Fibroblast of villous mesenchyme (primary cell): ENCODE measurements around the gene UCHL5. TPM values are rescaled to one million over a fixed set of nuclear protein-coding genes. Genes with fewer than 3 reads are reported as not detected.
"Not testable (repeated sequence)": the region's sequence is repeated elsewhere in the genome, so short reads cannot be mapped to it uniquely, and the experiment has no call there.

ENCODE experiments used
- DNase-seq: peaks from one replicate; pipeline ENCODE4 v3.0.0-alpha.2; 2010; ENCODE audit warnings: low read depth
- H3K4me3 ChIP-seq: 2 replicates; pipeline ENCODE4 v1.5.1; 2011; ENCODE audit warnings: low read depth, mild to moderate bottlenecking, low read length
- total RNA-seq: library from RNA; depleted of rRNA; stranded (reverse); fragments of >200 nt; gene quantifications from 2 replicates; pipeline ENCODE4 v1.2.3, GENCODE V29; 2012
- TF ChIP-seq, protein P1 (sequence below): IDR thresholded peaks from 2 replicates; pipeline ENCODE4 v1.5.1; 2012; ENCODE audit warnings: low read depth, mild to moderate bottlenecking, low read length; ENCODE audit not compliant: insufficient read depth

The UCHL5 gene
- total RNA-seq, 1 donor = 25.5 TPM

DNA sequence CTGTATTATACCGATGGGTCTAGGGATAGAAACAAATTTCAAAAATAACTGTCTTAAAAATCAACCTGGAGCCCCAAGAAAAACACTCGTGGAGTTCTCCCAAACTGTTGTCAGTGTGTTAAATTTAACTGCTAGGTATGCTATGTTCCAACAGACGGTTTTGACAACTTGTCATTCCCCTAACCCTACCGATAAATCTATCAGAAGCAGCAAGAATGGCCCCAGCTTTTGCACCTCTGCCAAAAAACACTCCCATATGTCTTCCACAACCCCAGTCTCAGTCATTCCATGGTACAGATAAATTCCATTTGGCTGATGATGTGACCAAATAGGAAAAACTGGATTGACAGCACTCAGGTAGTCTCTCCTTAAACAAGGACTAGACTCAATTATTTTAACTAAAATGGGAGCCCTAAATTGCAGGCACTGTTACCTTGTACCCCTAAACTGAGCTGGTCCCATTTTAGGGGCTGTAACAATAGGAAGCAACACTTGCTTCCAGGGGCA lies 4.9 kb downstream of the UCHL5 start:
- TF ChIP-seq, protein P1, sequence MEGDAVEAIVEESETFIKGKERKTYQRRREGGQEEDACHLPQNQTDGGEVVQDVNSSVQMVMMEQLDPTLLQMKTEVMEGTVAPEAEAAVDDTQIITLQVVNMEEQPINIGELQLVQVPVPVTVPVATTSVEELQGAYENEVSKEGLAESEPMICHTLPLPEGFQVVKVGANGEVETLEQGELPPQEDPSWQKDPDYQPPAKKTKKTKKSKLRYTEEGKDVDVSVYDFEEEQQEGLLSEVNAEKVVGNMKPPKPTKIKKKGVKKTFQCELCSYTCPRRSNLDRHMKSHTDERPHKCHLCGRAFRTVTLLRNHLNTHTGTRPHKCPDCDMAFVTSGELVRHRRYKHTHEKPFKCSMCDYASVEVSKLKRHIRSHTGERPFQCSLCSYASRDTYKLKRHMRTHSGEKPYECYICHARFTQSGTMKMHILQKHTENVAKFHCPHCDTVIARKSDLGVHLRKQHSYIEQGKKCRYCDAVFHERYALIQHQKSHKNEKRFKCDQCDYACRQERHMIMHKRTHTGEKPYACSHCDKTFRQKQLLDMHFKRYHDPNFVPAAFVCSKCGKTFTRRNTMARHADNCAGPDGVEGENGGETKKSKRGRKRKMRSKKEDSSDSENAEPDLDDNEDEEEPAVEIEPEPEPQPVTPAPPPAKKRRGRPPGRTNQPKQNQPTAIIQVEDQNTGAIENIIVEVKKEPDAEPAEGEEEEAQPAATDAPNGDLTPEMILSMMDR = no peak
- DNase-seq = no peak
- H3K4me3 ChIP-seq = no peak overlapping the region

DNA sequence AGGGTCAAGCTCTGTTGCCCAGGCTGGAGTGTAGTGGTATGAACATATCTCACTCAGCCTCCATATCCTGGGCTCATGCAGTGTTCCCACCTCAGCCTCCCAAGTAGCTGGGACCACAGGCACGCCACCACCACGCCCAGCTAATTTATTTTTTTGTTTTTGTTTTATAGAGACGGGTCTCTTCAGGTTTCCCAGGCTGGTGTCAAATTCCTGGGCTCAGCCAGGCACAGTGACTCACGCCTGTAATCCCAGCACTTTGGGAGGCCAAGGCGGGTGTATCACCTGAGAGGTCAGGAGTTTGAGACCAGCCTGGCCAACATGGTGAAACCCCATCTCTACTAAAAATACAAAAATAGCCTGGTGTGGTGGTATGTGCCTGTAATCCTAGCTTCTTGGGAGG lies 10.2 kb downstream of the UCHL5 start:
- not testable (repeated sequence) for DNase-seq

DNA sequence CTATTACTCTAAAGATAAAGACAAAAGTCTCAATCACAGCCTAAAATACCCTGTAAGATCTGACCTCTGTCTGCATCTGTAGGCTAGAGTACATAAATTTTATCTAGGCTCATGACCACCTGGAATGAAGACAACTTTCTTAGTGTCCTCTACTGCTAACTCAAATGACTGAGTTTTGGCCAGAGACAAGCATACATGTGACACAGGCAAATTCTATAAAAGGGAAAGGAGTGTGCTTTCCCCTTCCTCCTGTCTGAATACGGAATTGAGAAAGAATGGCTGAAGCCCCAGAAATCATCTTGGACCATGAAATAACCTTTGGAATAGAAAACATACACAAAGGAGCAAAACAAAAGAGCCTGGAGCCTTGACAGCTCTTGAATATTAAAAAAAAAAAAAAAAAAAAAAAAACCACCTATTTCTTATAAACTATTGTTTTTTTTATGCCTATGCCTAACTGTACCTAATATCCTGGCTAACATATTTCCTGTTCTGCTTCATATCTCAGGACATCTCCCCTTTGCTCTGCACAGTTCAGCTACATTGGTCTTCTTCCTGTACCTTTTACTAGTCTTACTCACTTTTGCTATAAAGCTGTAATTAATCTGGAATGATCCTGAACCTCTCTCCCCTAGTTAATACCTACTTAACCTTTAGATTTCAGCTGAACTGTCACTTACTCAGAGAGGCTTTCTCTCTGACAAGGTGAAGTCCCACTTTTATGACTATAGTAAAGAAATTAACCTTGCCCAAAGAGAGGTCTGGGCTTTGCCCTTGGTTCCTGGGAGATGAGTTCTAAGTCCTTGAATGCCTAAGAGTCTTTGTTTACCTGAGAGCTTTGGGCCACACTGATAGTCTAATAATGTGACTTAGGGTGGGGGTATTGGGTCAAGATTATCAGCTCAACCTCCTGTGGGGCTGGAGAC lies 16.1 kb downstream of the UCHL5 start:
- TF ChIP-seq, protein P1 = no peak
- no peak for DNase-seq
- no peak overlapping the region for H3K4me3 ChIP-seq

More for the DNA sequence above, 10.2 kb downstream of the UCHL5 start:
- not testable (repeated sequence) for H3K4me3 ChIP-seq

DNA sequence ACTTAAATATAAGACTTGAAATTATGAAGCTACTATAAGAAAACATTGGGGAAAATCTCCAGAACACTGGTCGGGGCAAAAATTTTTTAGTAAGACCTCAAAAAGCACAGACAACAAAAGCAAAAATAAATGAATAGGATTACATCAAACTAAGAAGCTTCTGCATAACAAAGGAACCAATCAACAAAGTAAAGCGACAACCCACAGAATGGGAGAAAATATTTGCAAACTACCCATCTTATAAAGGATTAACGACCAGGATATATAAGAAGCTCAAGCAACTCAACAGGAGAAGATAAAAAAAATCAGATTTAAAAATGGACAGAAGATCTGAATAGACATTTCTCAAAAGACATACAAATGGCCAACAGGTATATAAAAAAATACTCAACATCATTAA lies 19.1 kb downstream of the UCHL5 start:
- TF ChIP-seq, protein P1 = no peak
- no peak for DNase-seq
- H3K4me3 ChIP-seq = no peak overlapping the region

DNA sequence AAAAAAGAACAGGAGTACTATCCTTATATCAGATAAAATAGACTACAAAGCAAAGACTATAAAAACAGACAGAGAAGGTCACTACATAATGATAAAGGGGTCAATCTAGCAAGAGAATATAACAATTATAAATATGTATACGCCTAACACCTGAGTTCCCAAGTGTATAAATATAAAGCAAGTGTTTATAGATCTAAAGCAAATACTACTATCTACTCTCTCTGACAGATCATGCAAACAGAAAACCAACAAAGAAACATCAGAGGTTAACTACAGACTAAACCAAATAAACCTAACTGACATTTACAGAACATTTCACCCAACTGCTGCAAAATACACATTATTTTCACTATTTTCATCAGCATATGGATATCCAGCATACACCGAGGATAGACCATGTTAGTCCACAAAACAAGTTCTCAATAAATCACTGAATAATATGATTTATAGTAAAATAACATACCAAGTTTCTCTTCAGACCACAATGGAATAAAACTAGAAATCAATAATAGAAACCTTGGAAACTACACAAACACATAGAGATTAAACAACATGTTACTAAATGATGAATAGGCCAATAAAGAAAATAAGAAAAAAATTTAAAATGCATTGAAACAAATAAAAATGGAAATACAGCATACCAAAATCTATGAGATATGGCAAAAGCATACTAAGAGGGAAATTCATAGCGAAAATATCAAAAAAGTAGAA lies 22.7 kb downstream of the UCHL5 start:
- DNase-seq = no peak
- H3K4me3 ChIP-seq = no peak overlapping the region
- TF ChIP-seq, protein P1 = no peak

DNA sequence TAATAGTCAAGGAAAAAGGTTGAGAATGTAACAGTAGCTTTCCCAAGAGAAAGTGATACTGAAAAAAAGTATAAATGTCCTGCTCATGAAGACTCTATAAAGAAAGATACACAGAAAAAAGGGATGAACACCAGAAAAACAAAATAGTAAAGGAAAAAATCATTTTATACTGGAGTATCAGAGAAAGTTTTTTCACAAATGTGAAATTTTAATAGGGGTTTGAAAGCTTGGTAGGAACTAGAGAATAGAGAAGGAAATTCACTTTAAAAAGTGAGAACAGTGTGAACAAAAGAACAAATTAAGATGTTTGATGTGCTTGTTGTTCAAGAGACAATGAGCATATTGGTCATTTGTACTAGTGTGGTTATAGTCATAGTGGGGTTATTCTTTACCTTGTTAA lies 25.6 kb downstream of the UCHL5 start:
- DNase-seq = no peak
- TF ChIP-seq, protein P1 = no peak
- no peak overlapping the region for H3K4me3 ChIP-seq

DNA sequence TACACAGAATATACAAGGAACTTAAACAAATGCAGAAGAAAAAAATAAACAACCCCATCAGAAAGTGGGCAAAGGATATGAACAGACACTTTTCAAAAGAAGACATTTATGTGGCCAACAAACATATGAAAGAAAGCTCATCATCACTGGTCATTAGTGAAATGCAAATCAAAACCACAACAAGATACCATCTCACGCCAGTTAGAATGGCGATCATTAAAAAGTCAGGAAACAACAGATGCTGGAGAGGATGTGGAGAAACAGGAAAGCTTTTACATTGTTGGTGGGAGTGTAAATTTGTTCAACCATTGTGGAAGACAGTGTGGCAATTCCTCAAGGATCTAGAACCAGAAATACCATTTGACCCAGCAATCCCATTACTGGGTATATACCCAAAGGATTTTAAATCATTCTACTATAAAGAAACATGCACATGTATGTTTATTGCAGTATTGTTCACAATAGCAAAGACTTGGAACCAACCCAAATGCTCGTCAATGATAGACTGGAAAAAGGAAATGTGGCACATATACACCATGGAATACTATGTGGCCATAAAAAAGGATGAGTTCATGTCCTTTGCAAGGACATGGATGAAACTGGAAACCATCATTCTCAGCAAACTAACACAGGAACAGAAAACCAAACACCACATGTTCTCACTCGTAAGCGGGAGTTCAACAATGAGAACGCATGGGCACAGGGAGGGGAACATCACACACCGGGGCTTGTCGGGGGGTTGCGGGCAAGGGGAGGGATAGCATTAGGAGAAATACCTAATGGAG lies 26.3 kb downstream of the UCHL5 start:
- DNase-seq, H3K4me3 ChIP-seq: not testable (repeated sequence)
